Nephron progenitor cell (in vitro differentiated cells): ENCODE results near the gene CDH6.

Experiments
- DNase-seq: peaks from one replicate; pipeline ENCODE4 v3.0.0; 2021
- H3K27ac Mint-ChIP-seq: 2 replicates; pipeline ENCODE4 v1.8.0; 2021; ENCODE audit warnings: mild to moderate bottlenecking, moderate library complexity, mixed read lengths
- H3K27me3 Mint-ChIP-seq: 2 replicates; pipeline ENCODE4 v1.8.0; 2021; ENCODE audit warnings: mild to moderate bottlenecking, low read depth, mixed read lengths; ENCODE audit not compliant: poor library complexity
- H3K36me3 Mint-ChIP-seq: 2 replicates; pipeline ENCODE4 v1.8.0; 2021; ENCODE audit warnings: low read depth, mixed read lengths
- H3K4me1 Mint-ChIP-seq: 2 replicates; pipeline ENCODE4 v1.8.0; 2021; ENCODE audit warnings: mixed read lengths
- H3K4me3 Mint-ChIP-seq: 2 replicates; pipeline ENCODE4 v1.8.0; 2021; ENCODE audit warnings: mild to moderate bottlenecking, moderate library complexity, mixed read lengths
- H3K9me3 Mint-ChIP-seq: 2 replicates; pipeline ENCODE4 v1.8.0; 2021; ENCODE audit warnings: mild to moderate bottlenecking, moderate library complexity, mixed read lengths
- TF ChIP-seq, protein P1 (sequence below): fragments of 200-600 bp; sonication (generic); IDR thresholded peaks from 2 replicates; pipeline ENCODE4 v1.5.0; 2021; ENCODE audit warnings: antibody characterized with exemption

The CDH6 gene

DNA sequence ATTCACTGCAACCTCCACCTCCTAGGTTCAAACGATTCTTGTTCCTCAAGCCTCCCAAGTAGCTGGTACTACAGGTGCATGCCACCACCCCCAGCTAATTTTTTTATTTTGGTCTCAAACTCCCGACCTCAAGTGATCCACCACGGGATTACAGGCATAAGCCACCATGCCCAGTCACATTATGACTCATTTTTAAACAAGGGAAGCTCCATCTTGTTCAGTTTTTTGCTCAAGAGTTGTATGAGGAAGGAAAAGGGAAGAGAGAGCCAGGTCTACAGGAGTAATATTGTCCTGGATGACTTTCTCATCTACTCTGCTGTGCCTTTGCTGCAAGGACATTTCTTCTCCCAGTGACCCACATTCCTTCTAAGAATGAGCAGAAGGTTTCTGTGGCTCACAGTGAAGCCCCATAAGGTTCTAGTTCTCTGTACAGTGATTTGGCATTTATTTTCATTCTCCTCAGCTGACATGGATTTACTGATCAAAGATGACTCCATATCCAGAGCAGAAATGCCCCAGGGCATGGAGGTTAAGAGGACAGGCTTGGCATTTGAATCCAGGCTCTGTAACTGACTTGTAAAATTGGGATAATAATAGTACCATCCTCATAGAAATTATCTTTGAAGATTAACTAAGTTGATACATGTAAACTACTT lies 153.5 kb downstream of the CDH6 start:
- no peak overlapping the region for H3K4me3 Mint-ChIP-seq
- no peaks in the 10 kb centered on the region for H3K4me1 Mint-ChIP-seq
- no peaks in the 10 kb centered on the region for H3K36me3 Mint-ChIP-seq
- H3K27ac Mint-ChIP-seq = no peak overlapping the region
- TF ChIP-seq, protein P1, sequence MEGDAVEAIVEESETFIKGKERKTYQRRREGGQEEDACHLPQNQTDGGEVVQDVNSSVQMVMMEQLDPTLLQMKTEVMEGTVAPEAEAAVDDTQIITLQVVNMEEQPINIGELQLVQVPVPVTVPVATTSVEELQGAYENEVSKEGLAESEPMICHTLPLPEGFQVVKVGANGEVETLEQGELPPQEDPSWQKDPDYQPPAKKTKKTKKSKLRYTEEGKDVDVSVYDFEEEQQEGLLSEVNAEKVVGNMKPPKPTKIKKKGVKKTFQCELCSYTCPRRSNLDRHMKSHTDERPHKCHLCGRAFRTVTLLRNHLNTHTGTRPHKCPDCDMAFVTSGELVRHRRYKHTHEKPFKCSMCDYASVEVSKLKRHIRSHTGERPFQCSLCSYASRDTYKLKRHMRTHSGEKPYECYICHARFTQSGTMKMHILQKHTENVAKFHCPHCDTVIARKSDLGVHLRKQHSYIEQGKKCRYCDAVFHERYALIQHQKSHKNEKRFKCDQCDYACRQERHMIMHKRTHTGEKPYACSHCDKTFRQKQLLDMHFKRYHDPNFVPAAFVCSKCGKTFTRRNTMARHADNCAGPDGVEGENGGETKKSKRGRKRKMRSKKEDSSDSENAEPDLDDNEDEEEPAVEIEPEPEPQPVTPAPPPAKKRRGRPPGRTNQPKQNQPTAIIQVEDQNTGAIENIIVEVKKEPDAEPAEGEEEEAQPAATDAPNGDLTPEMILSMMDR = no peak
- no peak for DNase-seq
- H3K9me3 Mint-ChIP-seq = peaks cover 4% of the 10 kb centered on the region
- no peaks in the 10 kb centered on the region for H3K27me3 Mint-ChIP-seq

DNA sequence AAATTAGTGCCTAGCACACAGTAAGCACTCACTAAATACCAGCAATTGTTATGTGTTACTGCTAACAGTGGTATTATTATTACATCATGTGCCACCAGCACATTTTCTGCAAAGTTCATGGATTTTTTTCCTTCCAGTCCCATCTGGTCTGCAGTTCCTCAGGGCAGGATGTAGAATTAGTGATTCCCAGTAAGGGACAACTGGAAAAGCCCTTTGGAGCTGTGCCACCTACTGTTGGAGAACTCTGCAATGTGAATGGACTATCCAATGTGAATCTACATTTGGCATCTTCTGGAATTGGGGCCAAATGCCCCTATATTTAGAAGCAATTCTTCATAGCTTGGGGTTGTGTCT lies 154.0 kb downstream of the CDH6 start:
- Mint-ChIP-seq H3K4me3 (no peak overlapping the region), H3K27ac (no peak overlapping the region), H3K9me3 (no peaks in the 10 kb centered on the region), H3K27me3 (no peaks in the 10 kb centered on the region), H3K36me3 (no peaks in the 10 kb centered on the region), H3K4me1 (no peaks in the 10 kb centered on the region)
- TF ChIP-seq, protein P1 = no peak
- DNase-seq = no peak

DNA sequence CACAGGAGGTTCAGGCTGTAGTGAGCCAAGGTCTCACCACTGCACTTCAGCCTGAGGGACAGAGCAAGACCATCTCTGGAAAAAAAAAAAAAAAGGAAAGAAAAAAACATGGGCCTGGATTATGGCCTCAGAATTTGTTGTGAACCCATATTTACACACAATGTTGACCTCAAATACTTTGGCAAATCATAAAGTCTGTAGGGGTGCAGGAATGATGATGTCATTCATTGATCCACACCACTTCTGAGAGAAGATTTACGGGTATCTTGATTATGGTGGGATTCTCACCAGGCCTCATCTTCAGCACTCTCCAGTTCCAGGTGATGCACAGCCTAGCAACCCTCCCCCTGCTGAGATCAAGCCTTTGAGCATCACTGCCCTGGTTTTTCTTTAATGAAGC lies 156.9 kb downstream of the CDH6 start:
- no peaks in the 10 kb centered on the region for H3K9me3 Mint-ChIP-seq
- no peaks in the 10 kb centered on the region for H3K4me1 Mint-ChIP-seq
- TF ChIP-seq, protein P1 = no peak
- no peak for DNase-seq
- no peak overlapping the region for H3K27ac Mint-ChIP-seq
- H3K27me3 Mint-ChIP-seq = no peaks in the 10 kb centered on the region
- no peaks in the 10 kb centered on the region for H3K36me3 Mint-ChIP-seq
- H3K4me3 Mint-ChIP-seq = no peak overlapping the region

DNA sequence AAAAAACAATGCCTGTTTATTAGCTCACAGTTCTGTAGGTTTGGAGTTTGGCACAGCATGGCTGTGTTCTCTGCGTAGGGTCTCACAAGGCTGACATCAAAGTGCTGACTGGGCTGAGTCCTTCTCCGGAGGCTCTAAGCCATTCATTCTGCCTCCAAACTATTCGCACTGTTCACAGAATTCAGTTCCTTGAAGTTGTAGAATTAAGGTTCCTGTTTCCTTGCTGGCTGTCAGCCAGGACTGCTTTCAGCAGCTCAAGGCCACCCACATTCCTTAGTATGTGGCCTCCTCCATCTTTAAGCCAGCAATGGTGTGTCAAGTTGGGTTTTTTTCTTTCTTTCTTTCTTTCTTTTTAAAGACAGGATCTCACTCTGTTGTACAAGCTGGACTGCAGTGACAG lies 161.9 kb downstream of the CDH6 start:
- TF ChIP-seq, protein P1 = no peak
- H3K27ac Mint-ChIP-seq = no peak overlapping the region
- H3K9me3 Mint-ChIP-seq = peaks cover 9% of the 10 kb centered on the region
- peaks cover 3% of the 10 kb centered on the region for H3K27me3 Mint-ChIP-seq
- H3K4me3 Mint-ChIP-seq = no peak overlapping the region
- no peak for DNase-seq
- H3K4me1 Mint-ChIP-seq = no peaks in the 10 kb centered on the region
- H3K36me3 Mint-ChIP-seq = no peaks in the 10 kb centered on the region

DNA sequence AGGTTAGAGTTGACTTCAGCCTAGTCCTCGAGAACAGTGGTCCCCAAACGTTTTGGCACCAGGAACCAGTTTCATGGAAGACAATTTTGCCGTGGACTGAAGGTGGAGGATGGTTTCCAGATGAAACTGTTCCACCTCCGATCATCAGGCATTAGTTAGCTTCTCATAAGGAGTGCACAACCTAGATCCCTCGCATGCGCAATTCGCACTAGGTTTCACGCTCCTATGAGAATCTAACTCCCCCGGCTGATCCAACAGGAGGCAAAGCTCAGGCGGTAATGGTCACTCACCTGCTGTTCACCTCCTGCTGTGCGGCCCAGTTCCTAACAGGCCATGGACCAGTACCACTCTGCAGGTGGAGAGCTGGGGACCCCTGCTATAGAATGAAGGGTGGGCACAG lies 163.6 kb downstream of the CDH6 start:
- Mint-ChIP-seq H3K27ac (no peak overlapping the region), H3K4me1 (no peaks in the 10 kb centered on the region)
- TF ChIP-seq, protein P1 = no peak

DNA sequence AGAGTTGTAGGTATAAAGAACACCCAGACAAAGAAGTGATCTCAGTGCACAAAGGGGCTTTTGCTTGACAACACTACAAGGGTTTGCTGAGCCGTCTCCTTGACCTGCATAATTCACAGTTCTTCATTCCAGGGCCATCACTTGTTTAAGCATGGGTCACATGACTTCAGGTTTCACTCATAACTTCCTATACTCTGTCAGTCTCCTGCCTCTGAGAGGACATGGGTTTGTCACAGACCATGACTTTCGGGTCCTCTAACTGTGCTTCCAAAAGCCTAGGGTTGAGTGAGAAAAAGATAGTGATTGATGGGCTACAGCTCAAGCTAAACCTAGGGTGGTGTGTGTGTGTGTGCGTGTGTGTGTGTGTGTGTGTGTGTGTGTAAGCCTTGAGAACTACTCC lies 166.4 kb downstream of the CDH6 start:
- H3K4me1 Mint-ChIP-seq = no peaks in the 10 kb centered on the region
- DNase-seq = no peak
- H3K4me3 Mint-ChIP-seq = no peak overlapping the region
- H3K27me3 Mint-ChIP-seq = peaks cover 10% of the 10 kb centered on the region
- no peaks in the 10 kb centered on the region for H3K36me3 Mint-ChIP-seq
- peaks cover 13% of the 10 kb centered on the region for H3K9me3 Mint-ChIP-seq
- TF ChIP-seq, protein P1 = no peak
- H3K27ac Mint-ChIP-seq = no peak overlapping the region

More for the DNA sequence above, 163.6 kb downstream of the CDH6 start:
- H3K9me3 Mint-ChIP-seq = peaks cover 9% of the 10 kb centered on the region
- no peaks in the 10 kb centered on the region for H3K36me3 Mint-ChIP-seq
- H3K27me3 Mint-ChIP-seq = peaks cover 6% of the 10 kb centered on the region
- no peak for DNase-seq
- no peak overlapping the region for H3K4me3 Mint-ChIP-seq
